GM06990 (cell line): ENCODE data around the gene AMPD2.

Experiments
- DNase-seq: peaks from one replicate; pipeline ENCODE4 v3.0.0-alpha.2; 2011; ENCODE audit not compliant: insufficient read length; ENCODE audit errors: extremely low read depth
- H3K27me3 ChIP-seq: replicated peaks from 2 replicates; pipeline ENCODE4 v1.6.0; 2011; ENCODE audit warnings: low read length; ENCODE audit not compliant: control insufficient read depth, insufficient read depth
- H3K36me3 ChIP-seq: 2 replicates; pipeline ENCODE4 v1.5.1; 2011; ENCODE audit warnings: low read length; ENCODE audit not compliant: control insufficient read depth, insufficient read depth
- H3K4me3 ChIP-seq: replicated peaks from 2 replicates; pipeline ENCODE4 v1.5.1; 2011; ENCODE audit warnings: low read depth, mild to moderate bottlenecking, control low read depth, low read length
- CTCF ChIP-seq: IDR thresholded peaks from 2 replicates; pipeline ENCODE4 v1.5.1; 2011; ENCODE audit warnings: low read length, control low read depth, mild to moderate bottlenecking, inconsistent platforms; ENCODE audit not compliant: insufficient read depth, poor library complexity, severe bottlenecking

AMPD2 gene

GRCh38 chr1:109625601-109626560 is 6.2 kb downstream of the AMPD2 start:
- peaks cover 31% of the 10 kb centered on the region for H3K36me3 ChIP-seq
- DNase-seq: no peak
- TF ChIP-seq CTCF: no peak
- H3K27me3 ChIP-seq: no peaks in the 10 kb centered on the region
- H3K4me3 ChIP-seq: no peak overlapping the region

DNA sequence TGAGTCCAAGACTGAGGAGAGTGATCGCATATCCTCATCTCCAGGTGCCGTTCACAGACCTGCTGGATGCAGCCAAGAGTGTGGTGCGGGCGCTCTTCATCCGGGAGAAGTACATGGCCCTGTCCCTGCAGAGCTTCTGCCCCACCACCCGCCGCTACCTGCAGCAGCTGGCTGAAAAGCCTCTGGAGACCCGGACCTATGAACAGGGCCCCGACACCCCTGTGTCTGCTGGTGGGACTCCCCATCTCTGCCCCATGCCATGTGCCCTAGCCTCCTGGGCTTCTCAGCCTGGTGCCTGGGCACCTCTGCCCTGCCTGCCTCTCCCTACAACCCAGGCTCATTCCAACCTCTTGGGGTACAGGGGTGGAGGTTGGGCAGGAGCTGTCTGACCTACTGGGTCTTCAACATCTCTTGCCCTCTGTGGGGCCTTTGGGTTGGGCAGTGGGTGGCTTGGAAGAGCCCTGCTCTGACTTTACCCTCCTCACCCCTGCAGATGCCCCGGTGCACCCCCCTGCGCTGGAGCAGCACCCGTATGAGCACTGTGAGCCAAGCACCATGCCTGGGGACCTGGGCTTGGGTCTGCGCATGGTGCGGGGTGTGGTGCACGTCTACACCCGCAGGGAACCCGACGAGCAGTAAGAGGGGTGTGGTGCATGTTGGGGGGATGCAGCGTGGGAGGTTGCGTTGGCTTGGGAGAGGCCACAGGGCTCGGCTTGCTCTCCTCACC is 7.2 kb downstream of the AMPD2 start:
- no peaks in the 10 kb centered on the region for H3K27me3 ChIP-seq
- no peak overlapping the region for H3K4me3 ChIP-seq
- TF ChIP-seq CTCF: no peak
- H3K36me3 ChIP-seq: peaks cover 39% of the 10 kb centered on the region
- no peak for DNase-seq

- no peak overlapping the region for H3K4me3 ChIP-seq
- DNase-seq: no peak
- H3K27me3 ChIP-seq: no peaks in the 10 kb centered on the region
- no peak for TF ChIP-seq CTCF
- H3K36me3 ChIP-seq: peaks cover 41% of the 10 kb centered on the region
Observed at GRCh38 chr1:109627692-109628399, 8.2 kb downstream of the AMPD2 start.

DNA sequence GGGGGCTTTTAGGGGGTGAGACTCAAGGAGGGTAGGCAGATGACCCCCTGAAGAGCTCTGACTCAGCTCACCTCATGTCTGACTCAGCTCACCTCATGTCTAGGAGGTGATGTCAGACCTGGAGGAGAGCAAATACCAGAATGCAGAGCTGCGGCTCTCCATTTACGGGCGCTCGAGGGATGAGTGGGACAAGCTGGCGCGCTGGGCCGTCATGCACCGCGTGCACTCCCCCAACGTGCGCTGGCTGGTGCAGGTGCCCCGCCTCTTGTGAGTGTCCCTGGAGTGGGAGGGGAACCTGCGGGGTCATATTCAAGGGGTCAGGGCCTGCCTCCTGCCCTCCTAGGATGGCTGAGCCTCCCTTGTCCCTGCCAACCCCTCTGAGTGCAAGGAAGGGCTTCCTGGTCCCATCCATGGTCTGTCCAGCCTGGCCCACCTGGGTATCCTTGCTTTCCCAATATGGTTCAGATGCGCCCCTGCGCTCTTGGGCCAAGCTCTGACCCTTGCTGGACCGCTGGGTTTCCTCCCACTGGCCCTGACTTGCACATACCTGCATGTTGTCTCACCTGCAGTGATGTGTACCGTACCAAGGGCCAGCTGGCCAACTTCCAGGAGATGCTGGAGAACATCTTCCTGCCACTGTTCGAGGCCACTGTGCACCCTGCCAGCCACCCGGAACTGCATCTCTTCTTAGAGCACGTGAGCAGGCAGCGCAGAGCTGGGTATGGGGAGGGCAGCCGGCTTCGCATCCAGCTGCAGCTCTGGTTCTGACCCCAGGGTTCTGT is 9.1 kb downstream of the AMPD2 start:
- peaks cover 41% of the 10 kb centered on the region for H3K36me3 ChIP-seq

More for the DNA sequence above, 9.1 kb downstream of the AMPD2 start:
- TF ChIP-seq CTCF: no peak
- DNase-seq: no peak
- H3K27me3 ChIP-seq: no peaks in the 10 kb centered on the region
- no peak overlapping the region for H3K4me3 ChIP-seq
